CD4-positive, alpha-beta T cell treated with Interleukin-10 for 1 hour (primary cell): Measurements from ENCODE around the gene SPAG9.

Experiments used
- DNase-seq: peaks from one replicate; pipeline ENCODE4 v3.0.0-alpha.2; 2020

The SPAG9 gene

DNA sequence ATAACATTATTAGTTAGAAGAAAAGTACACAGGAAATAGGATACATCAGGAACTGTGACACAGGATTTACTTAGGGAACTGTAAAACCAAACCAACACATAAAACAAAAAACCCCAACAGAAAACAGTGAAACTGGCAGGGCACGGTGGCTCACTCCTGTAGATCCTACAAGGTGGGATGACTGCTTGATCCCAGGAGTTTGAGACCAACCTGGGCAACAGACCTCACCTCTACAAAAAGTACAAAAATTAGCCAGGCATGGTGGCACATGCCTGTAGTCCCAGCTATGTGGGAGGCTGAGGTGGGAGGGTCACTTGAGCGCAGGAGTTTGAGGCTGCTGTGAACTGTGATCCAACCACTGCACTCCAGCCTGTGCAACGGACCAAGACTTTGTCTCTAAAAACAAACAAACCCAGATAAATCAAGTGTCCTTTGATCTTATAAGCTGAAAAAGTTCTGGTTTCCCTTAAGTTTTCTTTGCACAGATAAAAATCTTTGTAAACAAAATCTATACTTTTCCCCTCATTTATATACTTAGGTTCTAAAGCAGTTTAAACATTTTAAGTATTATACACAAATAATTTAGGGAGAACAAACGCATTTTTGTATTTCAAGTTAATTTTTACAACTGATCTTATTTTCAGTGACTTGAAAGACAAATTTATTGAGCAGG lies 143.0 kb downstream of the SPAG9 start:
- DNase-seq = no peak

DNA sequence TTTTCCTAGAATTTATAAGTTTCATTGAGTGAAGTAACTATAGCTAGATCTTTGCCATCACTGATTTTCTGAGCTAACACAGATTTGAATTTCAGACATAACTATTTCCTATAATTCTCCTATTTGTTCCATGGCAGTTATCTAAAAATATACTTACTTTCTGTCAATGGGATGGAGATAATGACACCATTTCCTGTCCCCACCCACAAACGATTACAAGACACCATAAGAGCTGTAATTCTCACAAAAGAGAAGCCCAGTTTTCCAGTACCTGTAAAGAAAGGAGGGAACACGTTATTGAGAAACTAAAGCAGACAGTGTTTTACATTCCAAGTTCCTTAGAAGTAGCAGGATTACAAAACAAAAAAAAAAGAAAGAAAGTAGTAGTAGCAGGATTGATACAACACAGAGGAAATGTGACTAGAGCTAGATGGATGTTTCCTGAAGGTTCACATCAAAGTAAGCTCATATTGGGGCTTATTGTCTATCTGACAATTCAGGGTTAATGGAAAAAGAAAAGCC lies 143.7 kb downstream of the SPAG9 start:
- no peak for DNase-seq

DNA sequence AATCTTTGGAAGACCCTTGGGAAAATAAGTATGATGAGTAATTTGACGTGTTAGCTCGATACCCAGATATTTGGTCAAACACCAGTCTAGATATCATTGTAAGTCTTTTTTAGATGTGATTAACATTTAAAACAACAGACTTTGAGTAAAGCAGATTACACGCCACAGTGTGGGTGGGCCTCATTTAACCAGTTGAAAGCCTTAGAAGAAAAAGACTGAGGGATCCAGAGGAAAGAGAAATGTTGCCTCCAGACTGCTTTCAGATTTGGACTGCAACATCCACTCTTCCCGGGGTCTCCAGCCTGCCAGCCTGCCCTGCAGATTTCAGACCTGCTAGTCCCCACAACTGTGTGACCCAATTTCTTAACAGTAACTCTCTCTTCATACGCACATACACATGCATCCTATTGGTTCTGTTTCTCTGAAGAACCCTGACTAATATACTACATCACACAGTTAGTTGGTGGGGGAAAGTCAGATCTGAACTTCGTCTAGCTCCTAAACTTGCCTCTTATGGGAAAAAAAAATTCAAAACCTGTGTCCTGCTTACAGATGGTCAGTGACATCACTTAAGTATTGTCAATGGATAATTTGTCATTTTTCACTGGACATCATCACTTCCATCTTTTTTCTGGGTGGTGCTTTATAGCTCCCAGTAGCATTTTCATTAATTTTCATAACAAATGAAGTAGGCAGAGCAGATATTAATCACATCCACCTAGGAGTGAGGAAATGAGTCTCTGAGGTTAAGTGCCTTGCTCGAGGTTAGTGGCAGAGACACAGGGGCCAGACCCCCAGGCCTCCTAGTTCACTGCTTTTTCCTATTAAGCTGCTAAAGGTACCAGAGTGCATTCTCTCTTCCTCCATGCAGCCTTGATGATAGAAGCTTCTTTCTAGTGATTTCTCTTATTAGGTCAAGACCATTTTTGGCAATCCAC lies 146.8 kb downstream of the SPAG9 start:
- no peak for DNase-seq

DNA sequence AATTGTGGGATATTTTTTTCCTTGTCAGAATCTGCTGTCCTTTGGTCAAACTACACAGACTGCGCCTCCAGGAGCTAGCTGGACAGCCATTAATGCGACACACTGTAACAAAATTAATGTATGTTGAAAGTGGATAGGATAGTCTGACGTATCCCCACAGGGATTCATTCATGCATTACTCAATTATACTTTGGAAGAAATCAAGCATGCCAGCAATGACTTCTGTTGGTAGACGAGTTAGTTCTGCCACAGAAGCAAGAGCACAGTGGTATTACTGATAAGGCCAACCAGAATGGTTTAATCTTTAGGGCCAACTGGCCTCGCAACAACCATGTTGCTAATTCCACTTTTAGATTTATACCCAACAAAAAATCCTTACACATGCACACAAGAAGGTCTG lies 148.1 kb downstream of the SPAG9 start:
- no peak for DNase-seq

DNA sequence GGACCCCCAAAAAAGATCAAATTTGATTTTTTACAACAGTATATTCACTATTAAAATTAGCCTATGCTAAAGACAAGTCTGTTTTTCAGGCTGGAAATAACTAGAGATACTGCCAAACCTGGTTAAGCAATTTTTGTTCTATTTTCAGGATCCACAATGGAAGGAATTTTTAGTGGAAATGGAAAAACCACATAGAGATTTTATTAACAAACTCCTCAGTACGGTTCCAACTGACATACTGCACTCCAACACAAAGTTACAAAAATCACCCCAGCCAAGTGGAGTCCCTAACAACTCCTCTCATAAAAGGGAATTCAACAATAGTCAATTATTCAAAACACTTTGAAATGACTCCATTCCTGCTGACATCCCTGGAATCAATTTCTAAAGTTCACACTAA lies 152.9 kb downstream of the SPAG9 start:
- DNase-seq = no peak

DNA sequence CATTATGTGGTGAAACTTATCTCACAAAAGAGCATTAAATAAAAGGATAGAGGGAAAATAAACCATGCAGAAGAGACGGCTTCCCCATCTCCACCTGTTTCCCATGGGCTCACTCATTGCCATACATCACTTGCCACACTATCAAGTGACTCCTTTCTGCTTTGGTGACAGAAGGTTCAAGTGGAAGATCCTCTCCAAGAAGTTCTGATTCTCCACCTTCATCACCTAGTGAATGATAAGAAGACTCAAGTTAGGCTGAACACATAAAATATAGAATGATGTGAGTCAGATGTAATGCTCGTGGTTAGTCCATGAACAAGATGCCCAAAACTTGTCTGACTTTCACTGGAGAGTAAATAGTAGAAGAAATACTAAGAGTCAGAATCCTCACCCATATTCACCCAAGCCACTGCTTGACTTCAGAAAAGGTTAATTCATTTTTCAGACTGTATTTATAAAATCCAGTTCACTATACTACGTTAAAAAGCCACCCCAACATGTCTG lies 154.5 kb downstream of the SPAG9 start:
- DNase-seq = no peak

DNA sequence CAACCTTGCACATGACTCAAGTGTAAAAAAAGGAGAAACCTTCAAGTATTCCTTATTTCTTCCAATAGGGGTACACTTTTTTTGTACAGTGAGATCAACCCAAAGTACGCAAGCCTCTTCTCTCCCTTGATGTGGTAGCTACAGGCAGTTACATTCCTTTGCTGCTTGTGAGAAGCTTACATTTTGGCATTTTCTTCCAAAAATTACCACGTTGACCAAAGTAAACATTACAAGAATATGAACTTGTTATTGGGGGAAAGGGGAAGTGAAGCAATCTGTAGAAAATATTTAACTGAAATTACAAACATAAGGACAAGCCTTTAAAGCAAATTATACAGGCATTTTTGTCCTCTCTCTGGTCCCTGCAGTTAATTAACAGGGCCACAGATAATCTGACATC lies 157.5 kb downstream of the SPAG9 start:
- no peak for DNase-seq

DNA sequence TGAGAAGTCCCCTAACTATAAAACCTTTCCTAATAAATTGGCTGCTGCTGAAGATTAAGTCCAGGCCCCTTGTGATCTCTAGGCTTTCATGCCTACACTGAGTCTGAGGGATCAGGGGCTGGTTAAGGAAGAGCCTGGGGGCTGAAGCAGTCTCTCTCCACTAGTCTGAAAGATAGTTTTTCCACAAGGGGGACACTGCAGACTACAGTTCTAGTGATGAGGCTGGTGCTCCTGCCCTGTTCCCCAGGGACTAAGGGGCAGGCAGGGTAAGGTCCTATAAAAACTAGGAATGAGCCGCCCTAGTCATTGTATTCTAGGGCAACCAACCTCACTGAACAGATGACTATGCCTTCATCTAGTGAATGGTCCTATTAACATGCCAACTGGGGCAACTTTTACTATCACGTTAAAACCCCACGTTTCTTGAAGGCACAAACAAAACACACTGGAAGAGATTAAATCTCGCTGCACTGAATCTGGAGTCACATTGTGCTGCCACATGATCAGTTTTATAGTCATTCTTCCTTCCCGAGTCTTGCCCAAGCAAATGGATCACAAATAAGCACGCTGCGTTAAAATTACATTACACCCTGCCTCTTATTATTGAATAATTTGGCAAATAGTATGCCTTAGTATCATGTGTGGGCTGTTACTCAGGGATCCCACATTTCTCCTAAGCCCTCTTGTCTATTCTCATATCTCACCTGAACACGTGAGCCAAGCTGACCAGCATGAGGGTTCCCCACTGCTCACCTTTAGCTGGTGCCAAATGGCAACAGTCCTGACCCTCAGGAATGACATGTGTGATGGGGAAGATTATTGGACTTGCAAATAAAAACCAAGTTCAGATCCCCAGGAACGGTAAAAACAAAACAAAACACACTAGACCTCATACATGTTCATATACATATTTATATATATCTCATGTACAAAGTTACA lies 159.1 kb downstream of the SPAG9 start:
- no peak for DNase-seq

DNA sequence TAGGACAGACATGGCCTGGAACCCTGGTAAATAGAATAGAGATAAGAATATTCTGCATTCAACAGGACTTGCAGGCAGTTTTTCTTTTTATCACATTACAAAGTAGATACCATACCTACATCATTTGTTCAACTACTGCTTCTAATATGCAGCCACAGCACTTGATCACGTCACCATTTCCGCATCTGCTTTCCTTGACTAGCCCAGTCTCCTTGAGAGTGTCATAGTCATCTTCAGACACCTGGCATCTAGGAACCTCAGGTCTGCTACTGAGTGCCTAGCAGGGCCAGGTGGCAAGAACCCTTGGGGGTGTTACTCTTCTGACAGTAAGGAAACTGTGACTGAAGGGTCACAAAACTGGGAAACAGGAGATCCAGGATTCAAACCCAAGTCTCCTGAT lies 161.3 kb downstream of the SPAG9 start:
- DNase-seq = no peak

DNA sequence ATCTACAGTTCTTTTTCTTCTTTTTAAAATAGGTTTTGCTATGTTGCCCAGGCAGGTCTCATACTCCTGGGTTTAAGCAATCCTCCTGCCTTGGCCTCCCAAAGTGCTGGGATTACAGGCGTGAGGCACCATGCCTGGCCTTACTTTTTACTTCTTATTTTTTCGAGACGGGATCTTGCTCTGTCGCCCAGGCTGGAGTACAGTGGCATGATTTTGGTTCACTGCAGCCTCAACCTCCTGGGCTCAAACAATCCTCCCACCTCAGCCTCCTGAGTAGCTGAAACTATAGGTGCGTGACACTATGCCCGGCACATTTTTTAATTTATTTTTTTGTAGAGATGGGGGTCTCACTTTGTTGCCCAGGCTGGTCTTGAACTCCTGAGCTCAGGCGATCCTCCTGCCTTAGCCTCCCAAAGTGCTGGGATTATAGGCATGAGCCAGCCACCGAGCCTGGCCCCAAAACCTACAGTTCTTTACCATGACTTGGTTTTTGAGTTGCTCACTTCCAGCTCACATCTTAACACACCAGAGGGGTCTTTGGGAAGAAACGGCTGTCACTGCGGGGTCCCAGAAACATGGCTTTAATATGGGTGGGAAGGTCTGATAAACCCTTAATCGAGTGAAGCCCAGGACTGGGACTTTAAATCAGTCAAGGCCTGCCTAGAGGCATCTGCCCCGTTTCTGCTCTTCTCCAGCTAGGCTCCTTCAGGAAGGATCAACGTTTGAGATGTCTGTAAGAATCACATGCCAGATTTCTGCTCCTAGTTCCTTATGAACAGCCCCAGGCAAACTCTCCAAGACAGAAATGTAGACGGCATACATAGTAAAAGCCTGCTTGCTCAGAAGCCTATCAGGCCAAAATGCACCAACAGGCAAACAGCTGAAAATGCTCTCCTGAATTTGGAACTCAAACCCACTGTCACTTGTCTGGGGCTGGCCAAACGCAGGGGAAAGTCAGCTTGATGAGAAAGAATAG lies 162.8 kb downstream of the SPAG9 start:
- DNase-seq = no peak

DNA sequence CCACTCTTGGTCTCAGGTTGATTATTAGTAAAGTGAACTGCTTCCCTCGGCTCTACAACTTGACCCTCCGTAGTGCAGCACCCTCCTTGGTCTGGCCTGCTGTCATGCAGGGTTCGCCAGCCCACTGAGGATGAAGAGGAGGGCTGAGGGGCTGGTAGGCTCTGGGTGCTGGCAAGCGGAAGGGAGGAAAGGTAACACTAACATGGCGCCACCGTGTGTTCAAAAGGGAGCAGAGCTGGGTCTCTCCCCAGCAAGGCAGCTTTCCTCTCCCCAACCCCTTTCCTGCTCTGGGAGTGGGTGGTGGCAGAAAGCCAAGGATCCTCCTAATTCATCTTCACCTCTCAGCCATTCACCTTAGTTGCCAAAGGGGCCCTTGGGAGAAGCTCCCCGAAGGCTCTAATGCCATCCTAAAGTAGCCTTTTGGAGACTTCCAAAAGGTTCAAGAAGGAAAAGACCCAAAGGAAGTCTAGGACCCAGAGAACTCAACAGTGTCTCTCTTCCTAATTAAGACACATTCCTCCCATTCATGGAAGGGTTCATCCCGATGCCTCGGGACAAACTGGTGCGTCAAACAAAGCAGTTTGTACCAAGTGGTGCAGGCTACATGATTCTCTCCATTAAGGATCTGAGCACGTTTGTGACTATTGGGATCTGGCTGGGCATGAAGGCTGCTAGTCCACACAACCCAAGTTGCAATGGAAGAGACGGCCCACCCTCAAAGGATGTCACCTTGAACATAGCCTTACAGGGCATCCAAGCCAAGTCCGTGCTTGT lies 163.7 kb downstream of the SPAG9 start:
- DNase-seq = peak; percentile 75

DNA sequence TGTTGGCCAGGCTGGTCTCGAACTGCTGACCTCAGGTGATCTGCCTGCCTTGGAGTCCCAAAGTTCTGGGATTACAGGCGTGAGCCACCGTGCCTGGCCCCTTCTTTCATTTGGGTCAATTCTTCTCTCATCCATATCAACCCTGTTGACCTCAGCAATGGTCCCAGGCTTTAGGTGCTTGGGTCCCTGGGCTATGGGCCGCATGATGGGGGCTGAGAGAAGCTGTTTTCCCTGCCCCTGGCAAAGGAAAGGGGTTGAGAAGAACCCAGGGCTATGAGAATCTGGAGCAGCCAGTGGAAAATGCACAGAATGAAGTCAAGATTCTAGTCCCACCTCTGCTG lies 164.3 kb downstream of the SPAG9 start:
- DNase-seq = no peak

DNA sequence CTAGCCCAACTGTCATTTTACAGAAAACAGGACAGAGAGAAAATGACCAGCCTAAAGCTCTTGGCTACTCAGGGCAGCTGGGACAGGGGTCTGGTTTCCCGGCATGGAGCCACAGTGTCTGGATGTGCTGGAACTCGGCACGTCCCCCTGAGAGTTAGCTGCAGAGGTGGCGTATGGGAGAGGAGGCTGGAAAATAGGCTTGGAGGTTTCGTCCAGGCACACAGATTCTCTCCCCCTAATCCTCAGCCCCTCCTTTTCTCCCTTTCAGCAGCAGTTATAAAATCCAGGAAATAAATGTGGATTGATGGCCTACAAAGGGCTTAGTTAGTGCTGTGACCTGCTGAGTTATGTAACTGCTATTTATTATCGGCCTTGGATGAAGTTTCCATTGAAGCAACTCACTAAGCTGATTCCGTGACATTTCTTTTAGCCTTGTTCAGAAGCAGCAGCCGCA lies 165.0 kb downstream of the SPAG9 start:
- DNase-seq = no peak

DNA sequence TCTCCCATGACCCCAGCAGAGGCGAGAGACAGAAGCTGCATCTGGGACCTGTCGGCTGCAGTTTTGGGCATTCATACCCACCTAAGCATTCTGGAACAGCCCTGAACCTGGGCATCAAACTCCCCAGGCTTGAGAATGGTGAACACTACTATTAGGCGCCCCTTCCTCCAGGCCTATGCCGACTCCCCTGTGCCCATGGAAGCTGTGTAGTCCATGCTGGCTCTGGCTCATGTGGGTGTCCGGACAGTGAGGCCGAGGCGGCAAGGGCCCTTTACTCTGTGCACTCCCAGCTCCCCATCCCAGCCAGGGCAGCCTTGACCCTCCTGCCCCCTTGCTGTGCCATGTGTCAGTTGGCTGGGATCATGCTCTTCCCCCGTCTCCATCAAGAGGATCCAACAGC lies 165.5 kb downstream of the SPAG9 start:
- no peak for DNase-seq

DNA sequence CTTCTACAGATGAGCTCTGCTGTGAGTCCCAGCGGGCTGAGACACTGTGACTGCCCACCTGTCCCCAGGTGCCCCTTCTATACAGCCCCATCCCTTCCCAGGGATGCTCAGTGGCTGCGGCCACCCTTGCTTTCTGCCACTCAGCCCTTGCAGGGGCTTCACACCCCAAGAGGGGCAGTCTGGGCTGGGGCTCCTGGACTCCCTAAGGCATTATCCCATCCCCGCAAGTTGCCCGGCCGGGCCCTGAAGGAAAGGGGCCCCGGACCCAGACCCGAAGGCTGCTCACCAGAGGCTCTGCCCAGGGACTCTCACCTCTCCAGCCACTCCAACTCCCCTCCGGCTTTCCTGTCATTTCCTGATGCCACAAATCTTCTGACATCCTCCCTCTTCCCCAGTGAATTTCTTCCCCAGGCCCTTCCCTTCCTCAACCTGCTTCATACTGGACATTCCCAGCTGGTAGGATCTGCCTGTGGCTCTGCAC lies 166.0 kb downstream of the SPAG9 start:
- no peak for DNase-seq

DNA sequence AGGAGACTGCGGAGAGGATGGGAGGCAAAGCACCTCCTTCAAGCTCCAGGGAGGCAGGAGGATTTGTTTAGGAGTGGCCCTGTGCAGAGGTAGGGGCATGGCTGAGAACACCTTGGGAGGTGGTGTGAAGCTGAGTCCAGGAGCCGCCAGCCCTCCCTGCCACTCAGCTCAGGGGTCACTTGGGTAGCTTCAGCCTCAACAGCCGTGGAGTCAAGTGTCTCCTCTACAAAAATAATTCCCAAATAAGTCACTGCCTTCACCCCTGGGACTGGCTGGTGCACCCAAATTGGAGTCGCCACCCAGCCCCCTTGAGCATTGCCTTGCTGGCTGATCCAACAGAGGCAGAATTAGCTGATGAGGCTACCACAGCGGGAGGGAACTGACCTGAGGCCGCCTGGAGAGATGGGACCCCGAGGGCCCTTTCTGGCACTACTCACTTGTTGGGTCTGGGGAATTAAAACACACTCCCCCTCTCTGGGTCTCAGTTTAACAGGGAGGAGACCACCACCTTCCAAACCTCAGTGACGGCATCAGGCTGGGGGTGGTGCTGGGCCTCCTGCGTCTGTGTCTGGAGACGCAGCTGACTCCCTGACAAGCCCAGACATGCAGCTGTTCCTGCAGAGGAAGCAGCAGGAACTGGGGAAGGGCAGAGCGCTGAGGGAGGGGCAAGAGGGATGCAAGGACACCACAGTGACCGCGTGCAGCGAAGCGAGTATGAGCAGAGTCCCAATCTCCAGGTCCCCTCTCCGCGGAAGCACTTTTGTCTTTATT lies 166.7 kb downstream of the SPAG9 start:
- DNase-seq = no peak

DNA sequence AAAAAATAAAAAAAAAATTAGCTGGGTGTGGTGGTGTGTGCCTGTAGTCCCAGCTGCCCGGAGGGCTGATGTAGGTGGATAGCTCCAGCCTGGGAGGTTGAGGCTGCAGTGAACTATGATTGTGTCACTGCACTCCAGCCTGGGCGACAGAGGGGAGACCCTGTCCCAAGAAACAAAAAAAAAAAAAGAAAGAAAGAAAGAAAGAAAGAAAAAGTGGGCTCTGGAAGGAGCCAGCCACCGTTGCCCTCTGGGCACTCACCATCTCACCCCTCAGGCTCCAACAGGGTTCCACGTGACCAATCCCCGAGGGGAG lies 167.2 kb downstream of the SPAG9 start:
- no peak for DNase-seq

DNA sequence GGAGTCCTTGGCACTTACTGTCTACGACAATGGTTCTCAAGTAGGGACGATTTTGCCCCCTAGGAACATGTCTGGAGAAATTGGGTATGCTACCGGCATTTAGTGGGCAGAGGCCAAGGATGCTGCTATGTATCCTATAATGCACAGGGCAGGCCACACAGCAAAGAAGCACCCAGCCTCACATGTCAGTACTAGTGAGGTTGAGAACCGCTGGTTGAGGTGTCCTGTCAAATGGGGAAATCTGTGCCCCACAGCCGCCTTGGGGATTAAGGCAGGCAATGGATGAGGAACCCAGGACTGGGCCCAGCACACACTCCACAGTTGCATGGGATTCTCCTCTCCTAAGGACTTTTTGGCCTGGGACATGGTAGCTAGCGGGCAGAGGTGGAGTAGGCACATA lies 167.8 kb downstream of the SPAG9 start:
- DNase-seq = no peak

DNA sequence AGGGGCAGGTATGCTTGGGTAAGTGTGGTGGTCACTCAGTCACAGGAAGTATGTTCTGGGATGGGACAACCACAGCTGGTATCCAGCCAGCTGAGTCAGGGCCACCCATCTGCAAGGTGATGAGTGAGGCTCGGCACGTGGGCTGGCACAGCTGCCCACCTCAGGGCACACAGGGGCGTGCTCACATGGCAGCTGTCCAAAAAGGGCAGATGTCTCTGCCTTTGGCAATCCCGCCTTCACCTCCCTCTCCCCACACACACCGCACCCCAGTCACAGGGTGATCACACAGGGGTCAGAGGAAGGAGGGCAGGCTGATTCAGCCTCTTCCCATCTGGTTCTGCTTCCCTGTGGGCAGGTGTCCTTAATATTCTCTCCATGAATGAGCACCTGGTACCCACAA lies 168.7 kb downstream of the SPAG9 start:
- no peak for DNase-seq
